Heart left ventricle (tissue), 13 donors: ENCODE results near the gene WWOX.

Experiments
- POLR2A ChIP-seq, 2 donors: fragments of 450-650 bp; IDR thresholded peaks; one replicate each; pipeline ENCODE4 v1.6.1; 2017; ENCODE audit warnings: antibody characterized with exemption in 2 of 2, mild to moderate bottlenecking in 2 of 2, moderate library complexity in 2 of 2
- TF ChIP-seq, protein P1 (sequence below), 12 donors: fragments of 200-600 bp; sonication (generic) in 4 of 12; IDR thresholded peaks; one replicate each; pipeline versions ENCODE4 v1.5.0 to v1.8.0; 2018 to 2022; ENCODE audit warnings: antibody characterized with exemption in 12 of 12, mild to moderate bottlenecking in 5 of 12
- donor health status: ischemic (EF 13 %, LVEDD 7.1; RV severe dilation, severe dysfunction).
- donor health status: DM: no; HTN: yes; CAD: no.
- donor health status: DM: no; HTN: no; CAD: no.
- donor health status: ischemic (EF 25% LVEDD 6.9; RV normal size, moderate dysfunction).
- donor health status: ischemic (EF 25% LVEDD 5.7; RV mildly dilated, moderate dysfunction).
- donor health status: ischemic (EF 35%, LVEDD 5.7; RV mildly dilated, moderate dysfunction).
- donor health status: nonischemic (EF 11% LVEDD 7.7; RV severe dilation, severe dysfunction).
- donor health status: DM: yes; HTN: yes; CAD: no.
- donor health status: PGD.
- donor health status: ischemic (EF 29% LVEDD 5.4; RV normal size, mild dysfunction).
- donor health status: nonischemic (EF 23%, LVEDD 6.1; RV moderate dilation, normal function).

DNA sequence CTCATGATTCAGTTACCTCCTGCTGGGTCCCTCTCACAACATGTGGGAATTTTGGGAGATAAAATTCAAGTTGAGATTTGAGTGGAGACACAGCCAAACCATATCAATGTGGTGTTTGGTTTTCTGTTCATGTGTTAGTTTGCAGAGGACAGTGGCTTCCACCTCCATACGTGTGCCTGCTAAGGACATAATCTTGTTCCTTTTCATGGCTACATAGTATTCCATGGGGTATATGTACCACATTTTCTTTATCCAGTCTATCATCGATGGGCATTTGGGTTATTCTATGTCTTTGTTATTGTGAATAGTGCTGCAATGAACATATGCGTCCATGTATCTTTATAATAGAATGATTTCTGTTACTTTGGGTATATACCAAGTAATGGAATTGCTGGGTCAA is 4.5 kb upstream of the WWOX start:
- TF ChIP-seq, protein P1, sequence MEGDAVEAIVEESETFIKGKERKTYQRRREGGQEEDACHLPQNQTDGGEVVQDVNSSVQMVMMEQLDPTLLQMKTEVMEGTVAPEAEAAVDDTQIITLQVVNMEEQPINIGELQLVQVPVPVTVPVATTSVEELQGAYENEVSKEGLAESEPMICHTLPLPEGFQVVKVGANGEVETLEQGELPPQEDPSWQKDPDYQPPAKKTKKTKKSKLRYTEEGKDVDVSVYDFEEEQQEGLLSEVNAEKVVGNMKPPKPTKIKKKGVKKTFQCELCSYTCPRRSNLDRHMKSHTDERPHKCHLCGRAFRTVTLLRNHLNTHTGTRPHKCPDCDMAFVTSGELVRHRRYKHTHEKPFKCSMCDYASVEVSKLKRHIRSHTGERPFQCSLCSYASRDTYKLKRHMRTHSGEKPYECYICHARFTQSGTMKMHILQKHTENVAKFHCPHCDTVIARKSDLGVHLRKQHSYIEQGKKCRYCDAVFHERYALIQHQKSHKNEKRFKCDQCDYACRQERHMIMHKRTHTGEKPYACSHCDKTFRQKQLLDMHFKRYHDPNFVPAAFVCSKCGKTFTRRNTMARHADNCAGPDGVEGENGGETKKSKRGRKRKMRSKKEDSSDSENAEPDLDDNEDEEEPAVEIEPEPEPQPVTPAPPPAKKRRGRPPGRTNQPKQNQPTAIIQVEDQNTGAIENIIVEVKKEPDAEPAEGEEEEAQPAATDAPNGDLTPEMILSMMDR (IDR thresholded peaks at IDR 0.05): no peak
- no peak for TF ChIP-seq POLR2A (IDR thresholded peaks at IDR 0.05)
